CD4-positive, alpha-beta T cell treated with Interleukin-15 for 1 hour (primary cell): ENCODE results near the gene EIF6.
A peak's percentile ranks its signal among the peaks of the same experiment; 100 is the strongest.

Experiments
- DNase-seq: peaks from one replicate; pipeline ENCODE4 v3.0.0-alpha.2; 2020

EIF6 gene

DNA sequence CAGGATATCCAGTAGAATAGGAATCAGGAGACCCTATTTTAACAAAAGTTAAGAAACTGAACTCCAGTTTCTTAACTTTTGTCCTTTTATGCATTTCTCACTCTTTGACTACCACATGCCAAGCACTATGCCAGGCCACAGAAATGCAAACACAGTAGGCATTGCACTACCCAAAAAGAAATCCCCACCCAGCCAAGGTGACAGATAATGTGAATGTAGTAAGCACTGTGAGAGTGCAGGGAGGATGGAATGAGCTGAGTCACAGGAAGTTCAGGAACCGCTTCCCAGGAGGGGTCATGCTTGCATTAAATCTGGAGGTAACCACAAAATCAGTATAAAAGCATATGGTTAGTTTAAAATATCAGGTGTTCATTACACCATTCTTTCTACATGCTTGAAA is 27.7 kb upstream of the EIF6 start:
- DNase-seq, result no peak

DNA sequence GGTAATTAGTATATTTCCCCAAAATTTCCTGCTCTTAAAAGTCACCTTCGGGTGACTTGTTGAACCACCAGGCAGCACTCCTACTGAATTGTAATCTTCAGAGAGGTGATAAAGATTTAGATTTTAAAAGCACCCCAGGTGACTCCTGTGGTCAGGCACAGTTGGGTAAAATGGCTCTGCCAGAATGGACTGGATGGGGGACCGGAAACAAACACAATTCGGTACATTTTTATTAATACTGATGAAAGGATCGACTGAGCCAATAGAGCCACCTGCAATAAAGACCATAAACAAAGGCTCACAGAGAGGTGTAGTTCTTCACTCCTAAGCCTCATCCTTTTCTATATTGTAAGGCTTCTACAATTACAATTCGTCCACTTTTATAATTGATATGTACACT is 27.2 kb upstream of the EIF6 start:
- DNase-seq, result no peak

DNA sequence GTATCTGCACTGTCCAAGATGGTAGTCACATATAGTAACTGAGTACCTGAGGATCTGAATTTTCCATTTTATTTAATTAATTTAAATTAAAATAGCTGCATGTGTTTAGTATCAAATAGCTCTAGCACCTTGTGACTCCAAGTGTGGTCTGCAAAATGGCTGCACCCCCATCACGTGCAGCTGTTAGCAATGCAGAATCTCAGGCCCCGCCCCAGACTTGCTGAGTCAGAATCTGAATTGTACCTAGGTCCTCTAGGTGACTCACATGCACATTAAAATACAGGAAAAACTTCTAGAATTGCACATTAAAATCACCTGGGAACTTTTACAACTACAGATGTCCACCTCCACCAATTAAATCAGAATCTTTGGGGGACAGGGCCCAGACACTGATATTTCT is 26.8 kb upstream of the EIF6 start:
- no peak for DNase-seq

DNA sequence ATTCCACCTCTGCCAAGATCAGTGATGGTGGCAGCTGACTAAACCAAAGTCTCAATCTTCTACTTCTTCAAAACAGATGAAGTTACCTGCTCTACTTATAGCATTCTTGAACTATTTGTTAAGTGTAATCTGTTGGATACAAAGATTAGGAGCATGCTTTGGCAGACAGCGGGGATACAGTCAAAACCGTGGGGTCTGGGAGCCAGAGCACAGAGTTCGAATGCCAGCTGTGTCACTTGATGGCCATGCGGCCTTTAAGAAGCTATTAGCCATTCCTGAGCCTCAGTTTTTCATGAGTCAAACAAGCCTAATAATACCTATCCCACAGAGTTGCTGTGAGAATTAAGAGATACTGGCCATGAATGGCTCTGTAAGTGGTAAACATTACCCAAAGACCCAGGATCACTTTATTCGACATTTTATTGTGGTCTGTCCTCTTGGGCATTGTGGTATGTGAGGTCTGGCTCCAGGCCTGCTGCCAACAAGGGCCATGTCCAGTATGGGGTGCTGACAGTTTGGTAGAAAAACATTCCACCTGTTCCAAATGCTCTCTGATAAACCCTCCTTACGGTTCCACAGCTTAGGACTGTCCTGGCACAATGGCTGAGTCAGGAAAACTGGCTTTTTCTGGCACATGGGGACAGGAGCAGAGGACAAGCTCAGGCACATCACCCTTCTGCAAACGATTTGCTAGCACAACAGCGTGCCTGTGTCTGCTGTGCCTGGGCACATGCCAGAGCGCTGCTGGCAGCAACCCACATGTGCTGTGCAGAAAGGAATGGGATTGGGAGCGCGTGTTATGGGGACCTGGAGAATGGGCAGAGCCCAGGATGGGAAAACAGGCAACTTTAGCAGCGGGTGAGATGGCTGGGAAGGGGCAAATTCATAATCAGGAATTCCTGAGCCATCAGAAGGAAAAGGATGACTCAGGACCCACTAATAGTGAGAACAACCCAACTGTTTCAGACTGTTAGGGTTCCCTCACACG is 23.4 kb upstream of the EIF6 start:
- no peak for DNase-seq

DNA sequence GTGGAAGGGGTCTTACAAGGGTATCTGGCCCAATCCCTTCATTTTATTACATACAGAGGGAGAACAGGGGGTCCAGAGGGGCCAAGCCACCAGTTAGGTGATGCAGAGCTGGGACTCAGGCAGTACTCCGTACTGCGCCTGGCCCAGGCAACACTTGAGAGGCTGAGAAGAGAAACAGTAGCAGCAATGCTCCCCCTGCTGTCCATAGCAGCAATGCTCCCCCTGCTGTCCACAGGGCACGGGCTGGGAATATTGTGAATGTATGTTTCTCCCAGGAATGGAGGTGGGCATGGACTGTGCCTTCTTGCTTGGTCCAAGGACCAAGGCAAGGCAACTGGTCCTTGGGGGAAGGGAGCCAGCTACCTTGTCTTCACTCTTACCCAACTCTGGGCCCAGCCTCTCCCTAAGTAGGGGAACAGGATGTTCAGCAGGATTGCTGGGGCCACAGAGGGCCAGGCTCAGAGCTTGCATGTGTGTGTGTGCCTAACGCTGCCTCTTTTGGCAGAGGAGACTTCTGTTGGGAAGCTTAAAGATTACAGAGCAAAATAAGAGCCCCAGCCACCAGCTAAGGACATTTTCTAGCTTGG is 22.5 kb upstream of the EIF6 start:
- DNase-seq, result no peak

DNA sequence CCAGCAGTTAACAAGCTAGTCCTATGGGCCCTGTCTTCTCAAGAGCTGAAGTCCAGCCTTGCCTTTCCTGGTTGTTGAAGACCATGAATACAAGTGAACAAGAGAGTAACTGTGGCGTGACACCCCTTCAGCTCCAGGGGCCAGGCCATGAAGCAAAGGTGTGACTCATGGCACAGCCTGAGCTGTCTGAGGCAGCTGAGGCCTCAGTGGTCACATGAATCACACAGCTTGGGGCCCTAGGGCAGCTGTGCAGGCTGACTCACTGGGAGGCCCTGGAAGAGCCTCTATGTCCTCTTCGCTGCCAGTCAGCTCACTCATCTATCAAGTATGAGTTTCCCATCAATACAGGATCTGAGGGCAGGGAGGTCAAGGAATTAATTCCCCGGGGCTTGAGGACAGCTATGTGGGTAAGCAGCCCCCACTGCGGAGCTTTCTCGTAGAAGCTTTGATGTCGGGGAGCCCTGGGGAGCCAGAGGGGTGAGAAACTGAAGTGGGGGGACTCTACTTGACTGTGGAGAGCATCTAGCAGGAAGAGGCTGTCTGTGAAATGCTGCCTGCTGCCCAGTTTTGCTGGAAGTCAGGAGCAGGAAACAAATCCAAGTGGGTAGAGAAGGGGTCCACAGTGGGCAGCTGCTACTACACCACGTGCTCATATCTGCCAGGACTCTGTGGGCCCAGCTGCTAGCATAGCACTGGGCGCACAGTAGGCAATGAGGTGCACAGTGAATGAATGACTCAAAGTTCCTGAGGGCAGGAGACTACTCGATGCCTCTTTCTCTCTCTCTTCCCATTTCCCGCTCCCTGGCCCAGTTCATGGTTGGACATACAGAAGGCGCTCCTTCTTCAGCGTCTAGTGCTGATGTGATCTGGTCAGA is 21.3 kb upstream of the EIF6 start:
- peak; percentile 20 for DNase-seq

DNA sequence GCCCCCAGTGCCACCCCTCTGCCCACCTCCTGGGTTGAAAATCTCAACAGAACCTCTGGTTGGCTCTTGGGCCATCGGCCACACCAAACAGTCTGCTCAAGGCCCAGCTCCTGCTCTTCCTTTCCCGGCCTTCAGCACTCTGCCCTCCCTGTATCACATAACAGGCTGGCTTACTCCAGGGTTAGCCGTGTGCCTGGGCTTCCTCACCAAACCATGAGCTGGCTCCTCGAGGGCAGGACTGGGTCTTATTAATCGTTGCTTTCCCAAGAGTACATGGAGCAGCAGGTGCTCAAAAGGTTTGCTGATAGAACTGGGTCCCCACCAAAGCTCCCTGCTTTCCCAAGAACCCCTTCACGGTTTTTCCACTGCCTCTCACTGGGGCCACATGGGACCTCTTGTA is 20.4 kb upstream of the EIF6 start:
- no peak for DNase-seq

DNA sequence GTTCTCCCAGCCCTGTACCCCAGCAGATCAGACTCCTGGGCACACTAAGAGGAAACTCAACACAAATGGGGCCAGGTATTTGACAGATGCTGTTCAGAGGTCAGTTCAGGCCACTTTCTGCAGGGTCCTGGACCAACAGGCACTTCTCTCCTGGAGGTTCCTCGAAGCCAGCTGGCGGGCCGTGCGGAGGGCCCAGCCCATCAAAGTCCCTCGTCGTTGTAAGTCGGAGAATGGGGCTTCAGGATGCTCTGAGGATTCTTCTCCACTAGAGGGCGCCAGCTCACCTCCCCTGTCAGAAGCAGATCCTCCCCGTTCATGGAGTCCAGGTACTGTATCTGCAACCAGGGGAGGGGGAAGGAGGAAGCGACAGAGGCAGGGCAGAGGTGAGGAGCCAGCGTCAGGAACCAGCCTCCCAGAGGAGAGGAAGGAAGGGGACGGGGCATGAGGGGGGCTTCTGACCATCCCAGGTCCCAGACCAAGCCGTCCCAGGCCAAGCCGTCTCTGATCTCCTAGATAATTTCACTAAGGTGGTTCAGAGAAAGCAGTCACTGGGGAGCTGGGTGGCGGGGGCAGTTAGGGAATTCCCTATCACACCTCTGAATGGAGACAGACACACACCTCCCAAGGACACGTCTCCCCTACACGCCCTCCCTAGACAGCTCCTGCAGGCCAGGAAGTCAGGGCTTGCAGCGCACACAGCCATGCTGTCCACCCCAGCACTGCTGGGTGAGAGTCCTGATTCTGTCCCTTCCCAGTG is 19.3 kb upstream of the EIF6 start:
- DNase-seq, result peak; percentile 83

DNA sequence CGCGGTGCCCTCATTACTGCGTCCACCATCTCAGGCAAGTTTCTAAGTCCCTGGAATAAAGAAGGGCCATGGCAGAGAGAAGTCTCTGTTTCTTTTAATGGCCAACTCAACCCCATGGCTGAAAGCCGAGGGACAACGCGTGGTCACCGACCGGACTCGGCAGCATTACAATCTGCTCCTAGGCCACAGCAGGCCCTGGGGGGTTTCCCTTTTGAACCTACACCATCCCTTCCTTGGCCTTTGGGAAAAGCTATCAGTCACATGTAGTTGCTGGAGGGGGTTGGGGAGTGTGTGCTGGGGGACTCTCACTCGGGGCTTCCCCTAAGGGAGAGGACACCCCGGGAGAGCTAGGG is 18.8 kb upstream of the EIF6 start:
- DNase-seq, result no peak

DNA sequence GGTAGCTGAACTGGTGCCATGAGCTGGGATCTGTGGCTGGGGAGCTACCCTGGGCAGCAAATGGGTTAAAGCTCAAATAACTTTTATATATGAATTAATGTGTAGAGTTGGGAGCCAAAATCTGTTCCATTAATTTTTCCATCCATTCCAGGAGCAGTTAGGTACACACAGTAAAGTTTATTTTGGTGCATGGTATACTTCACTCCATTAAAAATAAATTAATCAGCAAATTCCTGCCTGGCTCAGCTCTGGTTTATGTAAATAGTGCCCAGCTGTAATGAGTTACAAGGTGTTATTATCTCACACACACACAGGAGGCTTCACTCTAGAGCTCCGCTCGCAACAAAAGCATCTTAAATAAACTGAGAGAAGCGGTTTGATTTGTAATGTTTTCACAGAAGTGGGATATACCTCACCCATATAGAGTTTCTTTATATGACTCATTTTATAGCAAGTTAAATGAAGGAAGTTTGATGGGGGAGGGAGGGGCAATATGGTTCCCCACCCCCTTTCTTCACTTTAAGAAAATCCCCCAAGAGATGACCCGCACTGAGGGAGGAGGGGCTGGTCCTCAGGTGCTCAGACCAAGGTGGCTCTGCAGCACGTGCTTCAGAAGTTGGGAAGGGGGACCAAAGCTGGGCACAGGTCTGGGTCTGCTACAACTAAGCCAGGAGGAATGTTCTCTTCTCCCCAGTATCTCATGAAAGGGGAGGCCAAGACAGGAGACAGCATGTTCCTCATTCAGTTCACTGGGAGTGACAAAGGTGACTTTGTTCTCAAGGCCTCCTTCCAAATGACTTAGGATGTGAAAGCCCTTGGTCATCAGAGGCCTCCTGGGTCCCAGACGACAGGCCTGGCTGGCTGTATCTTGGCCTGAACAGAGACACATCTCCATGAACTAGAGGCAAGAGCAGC is 18.1 kb upstream of the EIF6 start:
- DNase-seq, result no peak

DNA sequence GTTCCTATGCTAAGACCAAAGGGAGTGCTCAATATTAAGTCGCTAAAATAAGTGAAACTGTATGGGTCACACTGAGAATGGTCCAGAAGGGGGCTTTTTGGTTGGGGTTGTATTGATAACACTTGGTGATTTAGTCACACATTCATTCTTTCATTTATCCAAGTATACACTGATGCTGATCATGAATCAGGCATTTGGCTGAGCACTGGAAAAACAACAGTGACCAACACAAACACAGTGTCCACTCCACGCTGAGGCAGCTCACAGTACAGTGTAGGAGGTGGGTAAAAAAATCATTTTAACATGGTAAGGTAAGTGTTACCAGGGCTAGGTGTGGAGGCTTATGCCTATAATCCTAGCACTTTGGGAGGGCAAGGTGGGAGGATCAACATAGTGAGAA is 16.9 kb upstream of the EIF6 start:
- no peak for DNase-seq

DNA sequence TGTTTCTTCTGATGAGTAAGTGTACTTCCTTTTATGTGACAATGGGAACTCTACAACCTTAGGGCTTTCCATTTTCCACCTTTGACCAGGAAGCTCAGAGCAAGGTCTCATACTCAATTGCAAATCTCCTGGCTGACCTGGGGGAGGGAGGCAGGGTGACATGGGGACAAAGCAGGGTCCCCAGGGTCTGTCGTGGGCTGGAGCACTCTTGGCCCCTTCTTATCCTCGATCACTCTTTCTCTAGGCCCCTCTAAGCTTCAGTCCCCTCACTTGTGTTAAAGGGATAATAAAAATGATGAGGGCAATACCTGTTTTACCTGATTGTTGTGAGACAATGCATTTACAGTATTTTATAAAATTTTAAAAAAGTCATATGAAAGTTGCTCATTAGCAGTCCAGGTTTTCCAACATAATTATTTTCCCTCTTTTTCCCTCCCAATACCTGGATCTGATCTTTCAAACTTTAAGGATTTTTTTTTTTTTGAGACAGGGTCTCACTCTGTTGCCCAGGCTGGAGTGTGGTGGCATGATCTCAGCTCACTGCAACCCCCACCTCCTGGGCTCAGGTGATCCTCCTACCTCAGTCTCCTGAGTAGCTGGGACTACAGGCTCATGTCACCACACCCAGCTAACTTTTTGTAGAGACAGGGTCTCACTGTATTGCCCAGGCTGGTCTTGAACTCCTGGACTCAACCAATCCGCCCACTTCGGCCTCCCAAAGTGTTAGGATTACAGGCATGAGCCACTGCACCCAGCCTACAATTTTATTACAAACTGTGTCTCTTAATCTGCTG is 16.1 kb upstream of the EIF6 start:
- no peak for DNase-seq

DNA sequence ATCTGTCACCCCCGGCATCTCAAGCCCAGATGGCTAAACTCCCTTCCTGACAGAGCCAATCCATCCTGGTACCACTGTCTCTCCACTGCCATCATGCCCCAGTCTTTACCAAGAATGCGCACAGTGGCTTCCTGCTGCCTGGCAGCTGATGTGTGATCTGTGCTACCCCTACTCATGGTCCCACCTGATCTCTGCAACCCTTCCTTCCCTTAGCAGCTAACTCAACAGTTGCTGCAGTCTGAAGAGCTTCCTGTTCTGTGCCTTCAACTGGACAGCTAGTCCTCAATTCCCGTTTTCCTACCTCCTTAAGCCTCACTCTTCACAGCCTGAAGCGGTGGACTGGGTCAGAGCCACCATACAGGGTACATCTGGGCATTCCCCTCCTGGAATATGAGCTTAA is 15.2 kb upstream of the EIF6 start:
- no peak for DNase-seq

DNA sequence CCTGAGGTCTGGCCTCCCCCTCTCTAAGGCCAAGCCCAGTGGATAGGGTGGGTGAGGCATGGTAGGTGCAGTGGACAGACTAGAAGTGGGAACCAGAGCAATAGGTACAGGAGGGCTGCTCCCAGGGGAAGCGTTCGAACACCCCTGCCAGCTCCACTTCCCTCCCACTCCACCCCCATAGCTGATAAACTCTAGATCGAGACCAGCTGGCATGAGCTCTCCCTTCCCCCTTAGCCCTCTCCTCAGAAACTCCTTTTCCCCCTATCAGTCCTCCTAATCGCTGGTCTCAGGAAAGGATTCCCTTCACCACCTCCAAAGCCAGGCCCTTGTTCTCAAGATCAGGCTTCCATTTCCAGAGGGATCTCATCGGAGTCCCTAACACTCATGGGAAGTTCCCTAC is 13.7 kb upstream of the EIF6 start:
- no peak for DNase-seq

DNA sequence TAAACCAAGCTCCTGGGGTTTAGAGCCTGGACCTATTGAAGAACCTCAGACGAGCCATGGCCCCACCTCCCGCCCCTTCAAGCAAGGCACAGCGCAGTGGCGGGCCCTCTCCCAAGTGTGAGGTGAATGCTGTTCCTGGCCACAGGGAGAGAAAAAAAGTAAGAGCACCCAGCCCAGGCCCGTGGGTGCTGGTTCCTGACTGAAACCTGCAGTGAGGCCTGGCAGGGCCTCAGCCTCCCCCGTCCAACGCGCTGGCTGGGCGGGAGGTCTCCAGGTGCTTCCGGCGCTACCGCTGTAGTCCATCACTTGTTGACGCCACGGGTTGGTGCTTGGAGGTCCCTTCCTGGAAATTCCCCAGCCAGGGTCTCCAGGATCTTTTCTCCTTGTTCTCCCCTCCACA is 13.2 kb upstream of the EIF6 start:
- DNase-seq, result no peak

DNA sequence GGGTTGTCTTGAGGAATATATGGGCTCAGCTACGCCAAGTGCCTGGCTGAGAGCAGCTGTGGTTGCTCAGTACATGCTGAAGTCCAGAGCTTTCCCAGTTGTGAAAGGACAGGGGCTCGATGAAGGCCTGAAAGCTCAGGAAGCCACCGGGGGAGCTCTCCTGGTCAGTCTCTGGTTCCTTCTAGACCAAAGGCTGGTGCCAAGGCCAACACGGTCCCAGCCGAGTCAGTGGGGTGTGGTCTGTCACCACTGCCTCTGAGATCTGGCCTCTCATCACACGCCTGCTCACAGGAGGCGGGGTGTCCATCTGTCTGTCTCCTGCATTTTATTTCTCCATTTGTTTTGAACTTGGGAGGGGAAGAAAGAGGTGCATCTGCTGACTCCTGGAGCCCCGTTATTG is 12.6 kb upstream of the EIF6 start:
- no peak for DNase-seq

DNA sequence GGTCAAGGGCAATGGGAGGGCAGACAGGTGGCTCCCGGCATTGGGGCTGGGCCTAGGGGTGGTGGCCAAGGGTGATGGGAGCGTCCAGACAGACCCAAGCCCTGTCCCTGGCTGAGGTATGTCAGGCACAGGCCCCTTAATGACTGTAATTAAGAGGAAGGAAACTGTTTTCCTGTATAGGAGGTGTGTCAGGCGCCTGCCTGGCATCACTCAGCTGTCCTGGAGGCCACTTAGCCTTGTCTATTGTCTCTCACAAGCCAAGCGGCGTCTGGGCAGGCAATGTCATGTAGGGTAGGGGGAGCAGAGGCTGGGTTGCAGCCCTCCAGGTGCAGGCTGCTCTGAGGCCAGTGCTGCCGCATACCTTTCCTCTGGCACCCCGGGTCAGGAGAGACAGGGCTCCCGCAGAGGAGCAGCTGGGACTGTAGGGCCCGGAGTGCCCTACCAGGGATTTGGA is 11.6 kb upstream of the EIF6 start:
- no peak for DNase-seq

DNA sequence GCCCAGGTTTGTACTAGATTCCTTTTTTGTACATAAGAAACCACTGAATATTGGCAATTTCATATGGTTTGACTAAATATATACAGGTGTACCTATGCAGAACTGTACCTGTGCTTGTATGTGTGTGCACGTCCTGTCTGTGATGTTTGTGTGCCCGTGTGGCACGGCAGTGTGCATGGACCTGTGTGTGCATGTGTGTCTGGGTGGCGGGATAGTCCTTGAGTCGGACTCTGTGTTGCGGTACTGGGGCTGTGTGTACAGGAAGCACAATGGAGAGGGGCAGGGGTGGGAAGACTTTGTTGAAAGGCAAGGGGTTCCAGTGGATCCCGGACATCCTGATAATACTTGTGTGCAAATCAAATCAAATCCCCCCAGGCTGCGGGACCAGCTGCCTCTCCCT is 11.1 kb upstream of the EIF6 start:
- no peak for DNase-seq

DNA sequence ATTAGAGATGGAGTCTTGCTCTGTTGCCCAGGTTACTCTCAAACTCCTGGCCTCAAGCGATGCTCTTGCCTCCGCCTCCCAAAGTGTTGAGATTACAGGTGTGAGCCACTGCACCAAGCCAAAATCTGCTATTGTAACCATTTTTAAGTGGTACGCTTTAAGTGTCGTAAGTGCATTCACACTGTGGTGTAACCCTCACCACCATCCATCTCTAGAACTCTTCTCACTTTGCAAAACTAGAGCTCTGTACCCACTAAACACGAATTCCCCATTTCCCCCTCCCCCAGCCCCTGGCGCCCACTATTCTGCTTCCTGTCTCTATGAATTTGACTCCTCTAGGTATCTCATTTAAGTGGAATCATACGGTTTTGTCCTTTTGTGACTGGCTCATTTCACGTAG is 10.5 kb upstream of the EIF6 start:
- DNase-seq, result no peak

DNA sequence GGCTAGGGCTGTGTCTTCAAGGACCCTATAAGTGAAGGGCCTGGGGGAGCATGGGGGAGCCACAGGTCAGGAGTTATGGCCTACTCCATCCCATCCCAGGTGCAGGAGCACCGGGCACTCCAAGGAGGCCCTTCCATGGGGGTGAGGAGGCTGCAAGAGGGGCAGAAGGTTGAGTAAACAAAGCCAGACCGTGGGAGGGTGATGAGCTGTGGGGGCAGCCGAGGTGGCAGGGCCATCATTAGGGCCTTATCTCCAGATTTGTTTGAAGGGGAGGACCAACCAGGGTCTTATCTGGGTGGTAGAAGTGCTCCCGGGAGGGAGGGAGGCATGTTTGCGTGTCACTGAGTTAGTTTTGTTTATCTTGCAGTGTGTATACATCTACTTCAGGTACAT is 9.7 kb upstream of the EIF6 start:
- DNase-seq, result no peak
